ENCODE results near the gene HES1. TPM values are rescaled to one million over a fixed set of nuclear protein-coding genes. Genes with fewer than 3 reads are reported as not detected.
"Not testable (repeated sequence)": the region's sequence is repeated elsewhere in the genome, so short reads cannot be mapped to it uniquely, and the experiment has no call there.

The HES1 gene
- polyA plus RNA-seq, 10 donors: 17.2 to 37.7 (median 27.2) TPM

DNA sequence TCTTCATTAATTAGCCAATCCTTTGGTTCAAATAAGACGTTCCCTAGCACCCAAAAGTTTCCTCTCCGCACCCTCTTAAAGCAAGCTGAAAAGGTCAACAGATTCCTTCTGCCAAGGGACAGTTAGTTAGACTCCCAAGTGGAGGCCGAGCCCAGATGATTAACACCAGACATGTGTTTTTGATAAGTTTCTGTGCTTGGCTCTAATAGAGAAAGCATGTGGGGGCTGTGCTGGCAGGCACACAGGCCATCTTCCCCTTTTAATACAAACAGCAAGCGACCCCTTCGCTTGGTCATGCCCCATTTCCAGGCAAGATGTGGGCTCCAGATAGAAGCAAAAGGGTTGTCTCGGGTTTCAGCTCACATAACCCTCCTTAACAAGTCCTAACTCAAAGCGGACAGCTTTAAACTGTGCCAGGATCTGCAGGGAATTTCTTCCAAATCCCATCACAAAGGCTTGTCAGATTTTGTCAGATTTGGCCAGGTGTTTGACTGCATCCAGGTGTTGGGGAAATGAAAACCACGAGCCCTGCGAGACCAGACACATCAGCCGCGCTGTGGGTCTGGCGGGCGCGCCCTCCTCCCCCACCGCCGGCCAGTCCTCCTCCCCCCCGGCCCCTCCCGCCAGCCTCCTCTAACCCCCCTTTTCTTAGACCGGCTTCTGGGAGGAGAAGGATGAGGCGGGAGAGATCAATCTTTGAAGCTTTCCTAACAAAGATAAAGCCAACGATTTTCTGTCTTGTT is 3.3 kb downstream of the HES1 start:
- peak; percentile 68 to 92 (median 83) for DNase-seq

DNA sequence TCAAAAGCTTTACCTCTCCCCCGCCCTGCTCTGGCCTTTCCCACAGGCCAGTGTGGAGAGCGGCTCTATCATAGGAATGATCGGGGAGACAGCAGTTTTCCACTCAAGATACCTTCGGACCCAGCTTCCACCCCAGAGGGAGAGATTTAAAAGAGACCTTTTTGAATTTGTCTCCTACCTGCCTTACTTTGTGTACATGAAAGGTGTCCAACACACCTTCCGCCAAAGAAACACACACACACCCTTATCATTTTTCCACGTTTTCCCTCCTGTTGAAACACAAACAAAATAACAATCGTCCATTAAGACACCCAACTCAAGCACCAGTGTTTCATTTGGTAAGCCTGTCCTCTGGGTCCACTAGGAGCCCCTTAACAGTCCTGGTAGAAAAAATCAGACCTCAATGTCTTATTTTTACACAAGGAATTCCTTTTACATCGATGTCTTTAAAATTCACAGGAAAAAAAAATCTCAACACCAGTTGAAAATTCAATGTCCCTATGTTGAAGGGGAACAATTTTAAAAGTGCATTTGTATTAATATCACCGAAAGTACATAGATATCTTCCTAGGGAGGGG is 4.0 kb downstream of the HES1 start:
- peak in 1 of 3 donors; percentile 16 for DNase-seq

DNA sequence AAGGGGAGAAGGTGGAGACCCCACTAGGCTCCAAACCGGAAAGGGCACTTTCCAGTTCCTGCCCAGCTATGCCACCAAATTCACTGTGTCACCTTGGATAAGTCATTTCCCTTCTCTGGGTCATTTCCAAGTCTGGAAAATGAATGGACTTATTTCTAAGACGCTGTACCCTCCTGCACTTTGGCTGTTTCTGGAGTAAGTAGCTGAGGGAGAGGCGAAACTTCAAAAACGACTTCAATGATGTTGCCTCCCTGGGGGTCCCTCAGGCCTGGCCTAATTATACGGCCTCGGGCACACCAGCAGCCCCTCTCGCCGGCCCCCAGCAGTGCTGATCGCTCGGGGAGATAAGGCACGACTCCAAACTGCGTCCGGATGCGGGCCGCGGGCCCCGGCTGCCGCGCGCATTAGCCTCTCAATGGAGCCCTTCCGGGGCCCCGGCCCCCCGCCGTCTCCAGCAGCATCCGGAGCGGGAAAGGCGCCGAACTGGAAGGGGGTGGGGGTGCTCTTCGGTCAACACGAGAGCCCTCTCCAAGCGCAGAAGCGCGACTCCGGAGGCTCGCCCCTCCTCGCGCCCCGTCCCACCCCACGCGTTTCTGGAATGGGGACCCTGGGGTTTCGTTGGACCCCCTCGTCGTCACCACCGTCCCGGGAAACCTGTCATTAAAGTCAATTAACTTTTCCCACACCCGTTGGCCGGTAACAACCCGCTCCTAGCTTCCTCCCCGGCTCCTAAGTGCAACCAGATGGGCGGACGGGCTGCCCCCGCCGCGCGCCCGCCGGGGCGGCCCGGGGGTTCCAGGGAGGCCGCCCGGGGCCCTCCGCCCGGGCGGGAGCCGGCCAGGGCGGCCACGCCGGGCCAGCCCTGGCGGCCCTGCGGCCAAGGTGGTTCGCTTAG is 4.8 kb downstream of the HES1 start:
- DNase-seq: peak; percentile 77 to 95 (median 83)

DNA sequence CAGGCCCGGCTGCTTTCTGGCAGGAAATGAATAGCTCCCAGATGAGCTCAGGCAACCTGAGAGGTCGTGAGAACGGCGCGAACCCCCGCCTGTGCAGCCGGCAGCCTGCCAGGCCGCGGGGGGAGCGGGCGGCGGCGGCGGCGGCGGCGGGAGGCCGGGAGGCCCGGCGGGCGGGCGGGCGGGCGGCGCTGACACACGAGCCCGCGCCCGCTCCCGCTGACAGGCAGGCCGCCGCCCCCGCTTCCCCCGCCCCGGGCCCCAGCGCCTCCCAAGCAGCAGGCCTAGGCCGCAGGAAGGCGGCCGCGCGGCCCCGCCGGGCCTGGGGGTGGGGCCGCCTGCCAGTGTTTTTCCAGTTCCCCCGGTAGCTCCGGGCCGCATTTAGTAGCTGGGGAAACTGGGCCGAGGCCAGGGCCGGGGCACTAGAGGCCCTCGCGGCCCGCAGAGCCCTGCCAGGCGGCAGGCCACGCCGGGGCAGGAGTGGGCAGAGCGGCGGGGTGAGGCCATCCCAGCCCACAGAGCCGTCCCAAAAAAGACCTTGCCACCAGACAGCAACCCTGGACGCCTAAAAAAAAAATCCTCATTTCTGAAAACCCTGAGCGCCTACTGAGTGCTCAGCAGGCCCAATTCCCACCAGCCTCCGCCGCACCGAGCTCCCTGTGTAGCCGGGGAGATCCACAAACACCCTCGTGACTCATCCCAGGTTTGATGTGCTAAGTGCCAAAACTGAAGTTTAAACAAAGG is 5.6 kb downstream of the HES1 start:
- peak; percentile 86 to 92 (median 89) for DNase-seq

DNA sequence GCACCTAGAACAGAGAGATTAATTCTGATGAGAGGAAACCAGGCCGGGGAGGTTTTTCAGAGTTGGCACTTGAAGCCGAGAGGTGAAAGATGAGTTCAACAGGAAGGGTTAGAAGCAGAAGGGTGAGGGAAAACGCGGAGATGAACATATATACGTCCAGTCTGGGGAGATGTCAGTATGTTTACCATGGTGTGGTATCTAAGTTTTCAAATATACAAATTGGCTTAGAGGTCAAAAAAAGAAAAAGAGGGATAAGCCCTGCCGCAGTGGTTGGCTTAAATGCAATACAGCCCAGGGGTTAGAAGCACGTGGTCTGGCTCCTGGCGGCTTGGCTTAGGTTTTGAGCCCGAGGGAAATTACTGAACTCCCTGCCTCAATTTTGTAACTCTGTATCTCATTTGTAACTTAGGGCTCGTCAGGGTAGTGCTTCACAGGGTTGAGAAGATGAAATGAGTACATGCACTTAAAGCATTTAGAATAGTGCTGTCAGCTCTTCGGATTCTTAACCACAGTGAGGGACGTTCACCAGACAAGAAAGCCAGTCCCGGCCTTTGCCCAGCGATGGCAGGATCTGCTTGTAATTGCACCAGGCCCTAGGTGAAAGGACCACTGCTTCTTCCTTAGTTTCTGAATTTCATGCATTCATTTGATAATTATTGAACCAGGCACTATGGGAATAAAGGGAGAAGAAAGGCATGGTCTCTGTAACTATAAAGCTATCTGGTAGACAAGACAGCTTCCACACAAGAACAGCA is 6.4 kb downstream of the HES1 start:
- DNase-seq: peak; percentile 25 to 84 (median 64)

DNA sequence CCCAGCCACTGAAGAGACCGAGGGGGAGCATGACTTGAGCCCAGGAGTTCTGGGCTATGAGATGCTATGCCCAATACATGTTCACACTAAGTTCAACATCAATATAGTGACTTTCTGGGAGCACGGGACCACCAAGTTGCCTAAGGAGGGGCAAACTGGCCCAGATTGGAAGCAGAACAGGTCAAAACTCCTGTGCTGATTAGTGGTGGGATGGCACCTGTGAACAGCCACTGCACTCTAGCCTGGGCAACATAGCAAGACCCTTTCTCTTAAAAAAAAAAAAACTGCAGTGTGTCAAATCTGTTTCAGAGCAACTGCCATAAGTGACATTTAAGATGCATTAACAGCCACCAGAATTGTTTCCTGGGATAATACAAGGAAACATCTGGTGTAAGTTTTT is 9.8 kb downstream of the HES1 start:
- DNase-seq: no peak

DNA sequence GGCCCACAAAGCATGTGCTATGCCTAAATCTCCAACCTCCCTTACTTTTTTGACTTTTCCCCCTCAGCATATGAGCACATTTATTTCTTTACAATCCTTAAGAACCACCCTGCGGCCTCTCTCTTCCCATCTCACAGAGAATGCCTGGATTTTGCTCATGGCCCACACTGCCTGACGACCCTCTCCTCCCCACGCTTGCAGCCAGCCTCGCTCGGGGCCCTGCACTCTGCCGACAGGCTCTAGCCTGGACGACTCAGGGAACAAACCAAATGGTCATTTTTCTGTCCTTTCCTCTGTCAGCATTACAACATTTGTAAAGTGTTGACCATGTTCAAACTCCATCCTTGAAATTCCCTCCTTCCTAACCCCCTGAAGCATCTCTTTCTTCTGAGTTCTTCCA is 11.7 kb downstream of the HES1 start:
- no peak for DNase-seq

DNA sequence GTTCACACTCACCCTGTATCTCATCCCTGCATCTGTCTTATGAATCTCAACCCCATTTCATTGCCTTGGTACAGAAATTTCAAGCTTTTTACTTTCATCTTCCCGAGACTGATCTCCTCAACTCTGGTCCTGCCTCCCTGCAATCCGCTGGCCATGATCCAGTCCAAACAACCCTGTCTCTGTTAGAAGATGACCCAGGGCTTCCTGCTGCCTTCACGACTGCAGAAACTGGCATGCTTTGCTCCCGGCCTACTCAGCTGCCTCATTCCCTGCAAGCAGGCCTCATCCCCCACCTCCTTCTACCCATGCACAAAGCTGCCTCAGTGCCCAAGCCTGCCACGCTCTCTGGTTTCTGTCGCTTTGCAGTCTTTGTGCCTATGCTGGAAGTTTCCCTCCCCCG is 12.4 kb downstream of the HES1 start:
- no peak for DNase-seq

DNA sequence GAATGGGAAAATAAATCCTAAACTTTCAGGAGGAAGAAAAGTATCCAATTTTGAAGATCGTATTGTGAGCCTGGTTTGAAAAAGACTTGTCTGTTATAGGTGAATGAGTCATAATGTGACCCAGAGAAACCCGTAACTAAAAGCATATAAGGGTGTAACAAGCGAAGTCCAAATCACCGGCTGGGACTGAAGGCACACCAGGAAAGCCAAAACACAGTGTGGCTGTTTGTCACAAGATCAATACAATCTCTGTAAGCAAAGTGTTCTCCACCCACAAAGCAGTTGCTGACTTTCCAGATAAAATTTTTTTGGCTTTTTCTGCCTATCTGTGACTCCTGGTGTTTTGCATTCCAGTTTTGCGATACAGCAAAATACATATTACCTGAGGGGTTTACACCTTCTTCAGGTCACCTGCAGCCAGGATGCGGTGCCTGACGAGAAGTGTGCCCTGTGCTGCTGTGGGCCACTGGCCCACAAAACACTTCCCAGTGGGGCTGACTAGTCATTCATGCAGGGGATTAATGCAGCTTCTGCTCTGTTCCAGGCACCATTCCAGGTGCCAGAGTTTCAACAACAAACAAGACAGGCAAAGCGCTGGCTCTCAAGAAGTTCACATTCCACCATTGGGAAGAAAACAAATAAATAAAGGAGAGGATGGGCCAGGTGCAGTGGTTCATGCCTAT is 14.4 kb downstream of the HES1 start:
- DNase-seq: no peak

DNA sequence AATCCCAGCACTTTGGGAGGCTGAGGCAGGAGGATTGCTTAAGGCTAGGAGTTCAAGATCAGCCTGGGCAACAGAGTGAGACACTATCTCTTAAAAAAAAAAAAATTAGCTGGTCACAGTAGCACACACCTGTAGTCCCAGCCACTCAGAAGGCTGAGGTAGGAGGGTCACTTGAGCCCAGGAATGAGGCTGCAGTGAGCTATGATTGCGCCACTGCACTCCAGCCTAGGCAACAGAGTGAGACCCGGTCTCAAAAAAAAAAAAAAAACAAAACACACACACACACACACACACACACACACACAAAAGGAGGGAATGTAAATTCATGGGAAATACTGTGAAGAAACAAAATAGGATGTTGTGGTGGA is 15.0 kb downstream of the HES1 start:
- not testable (repeated sequence) for DNase-seq

DNA sequence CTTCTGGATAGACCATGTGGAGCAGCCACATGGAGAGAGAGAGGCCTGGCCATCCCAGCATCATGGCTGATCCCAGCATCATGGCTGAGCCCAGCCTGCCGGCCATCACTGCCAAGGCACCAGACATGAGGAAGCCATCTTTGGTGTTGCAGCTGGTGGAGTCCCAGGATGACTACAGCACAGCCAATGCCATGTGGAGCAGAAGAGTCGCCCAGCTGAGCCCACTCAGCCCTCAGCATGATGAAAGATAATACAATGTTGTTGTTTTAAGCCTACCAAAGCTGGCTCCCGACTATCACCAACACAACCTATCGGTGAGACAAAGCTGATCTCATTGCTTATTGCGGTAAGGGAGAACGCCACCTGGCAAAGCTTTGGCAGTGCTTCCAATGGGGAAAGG is 18.4 kb downstream of the HES1 start:
- no peak for DNase-seq

DNA sequence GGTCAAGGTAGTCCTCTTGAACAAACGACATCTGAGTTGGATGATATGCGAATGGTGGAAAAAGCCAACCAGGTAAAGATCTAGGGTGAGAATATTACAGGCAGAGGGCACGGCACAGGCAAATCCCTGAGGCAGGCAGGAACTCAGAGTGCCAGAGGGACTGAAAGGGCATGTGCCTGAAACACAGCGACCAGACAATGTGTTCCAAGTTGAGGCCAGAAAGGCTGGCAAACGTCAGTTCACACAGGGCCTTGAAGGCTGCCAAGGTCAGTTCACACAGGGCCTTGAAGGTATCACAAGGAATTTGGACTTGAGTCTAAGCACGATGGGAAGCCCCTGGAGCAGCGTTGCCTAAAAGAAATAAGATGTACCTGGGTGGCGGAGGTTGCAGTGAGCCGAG is 20.1 kb downstream of the HES1 start:
- no peak for DNase-seq

DNA sequence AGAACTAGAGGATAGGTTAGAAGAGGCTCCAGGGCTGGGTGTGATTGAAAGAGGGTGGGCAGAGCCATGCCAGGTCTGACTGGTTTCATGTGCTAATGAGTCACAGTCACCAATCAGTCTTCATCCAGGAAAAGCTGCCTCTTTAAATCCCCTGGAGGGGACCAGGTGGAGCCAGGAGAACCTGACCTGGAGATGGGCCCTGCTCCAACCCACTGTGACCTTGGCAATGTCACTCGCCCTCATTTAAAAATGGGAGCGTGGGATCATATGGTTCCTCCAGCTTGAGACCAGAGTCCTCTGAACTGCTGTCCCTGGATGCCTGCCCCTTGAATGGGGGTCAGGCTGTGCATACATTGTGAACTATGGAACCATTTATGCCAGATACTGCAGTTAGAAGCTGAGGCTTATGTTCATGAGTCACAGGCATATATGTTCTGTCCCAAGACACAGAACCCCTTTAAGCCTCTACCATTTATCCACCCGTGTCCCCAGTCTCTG is 23.0 kb downstream of the HES1 start:
- DNase-seq: no peak

DNA sequence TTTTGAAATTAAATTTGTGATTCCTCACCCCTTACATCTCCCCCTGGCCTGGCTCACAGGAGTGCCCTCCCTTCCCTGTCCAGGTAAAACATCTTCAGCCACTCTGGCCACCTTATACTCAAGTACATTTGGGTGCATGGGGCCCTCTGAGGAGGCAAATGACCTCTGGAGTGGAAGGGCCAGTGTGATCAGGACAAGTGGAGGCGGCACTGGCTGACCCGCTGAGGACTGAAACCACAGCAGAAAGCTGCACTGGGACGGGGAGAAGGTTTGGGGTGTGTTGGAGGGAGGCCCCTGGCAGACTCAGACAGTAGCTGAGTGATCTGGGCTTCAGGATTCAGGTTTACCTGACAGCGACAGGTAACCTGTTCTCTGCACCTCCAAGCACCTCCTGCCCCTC is 24.2 kb downstream of the HES1 start:
- DNase-seq: no peak

DNA sequence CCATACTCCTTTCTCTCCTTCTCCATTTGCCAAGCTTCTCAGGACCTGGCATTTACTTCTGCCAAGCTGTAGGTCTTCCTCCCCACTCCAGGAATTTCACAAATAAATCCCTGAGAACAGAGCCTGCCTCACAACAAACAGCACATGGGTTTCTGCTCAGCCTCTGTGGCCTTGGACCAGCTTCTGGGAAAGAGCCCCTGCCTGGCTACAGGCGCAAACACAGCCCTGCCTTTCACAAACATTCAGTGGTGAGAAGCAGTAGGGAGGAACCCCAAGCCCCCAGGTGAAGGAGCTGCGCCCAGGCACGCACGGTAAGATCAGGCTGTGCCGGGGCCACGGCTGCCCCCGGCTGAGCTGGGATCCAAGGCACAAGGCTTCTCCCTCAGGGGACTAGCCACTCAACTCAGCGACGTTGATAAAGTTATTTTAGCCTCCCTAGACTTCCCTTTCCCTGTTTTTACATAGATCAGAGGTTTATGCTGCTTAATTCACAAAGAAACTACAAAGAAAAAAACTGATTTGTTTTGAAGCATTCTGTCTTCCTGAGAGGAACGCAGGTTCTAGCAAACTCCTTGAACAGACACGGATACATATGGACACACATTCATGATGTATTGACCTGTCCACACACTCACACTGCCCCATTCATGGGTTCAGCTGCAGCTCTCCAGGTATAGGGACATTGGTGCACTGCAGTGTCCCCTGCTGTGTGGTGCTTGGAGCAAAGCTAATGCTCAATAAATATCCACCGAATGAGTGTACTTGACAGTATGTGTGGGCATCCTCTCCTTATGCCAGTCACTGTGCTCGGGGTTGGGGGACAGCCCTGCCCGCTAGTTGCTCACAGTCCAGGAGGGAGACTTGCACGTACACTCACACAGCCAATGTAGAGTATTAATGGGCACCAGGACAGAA is 25.4 kb downstream of the HES1 start:
- peak in 2 of 3 donors; percentile 36 to 45 for DNase-seq

DNA sequence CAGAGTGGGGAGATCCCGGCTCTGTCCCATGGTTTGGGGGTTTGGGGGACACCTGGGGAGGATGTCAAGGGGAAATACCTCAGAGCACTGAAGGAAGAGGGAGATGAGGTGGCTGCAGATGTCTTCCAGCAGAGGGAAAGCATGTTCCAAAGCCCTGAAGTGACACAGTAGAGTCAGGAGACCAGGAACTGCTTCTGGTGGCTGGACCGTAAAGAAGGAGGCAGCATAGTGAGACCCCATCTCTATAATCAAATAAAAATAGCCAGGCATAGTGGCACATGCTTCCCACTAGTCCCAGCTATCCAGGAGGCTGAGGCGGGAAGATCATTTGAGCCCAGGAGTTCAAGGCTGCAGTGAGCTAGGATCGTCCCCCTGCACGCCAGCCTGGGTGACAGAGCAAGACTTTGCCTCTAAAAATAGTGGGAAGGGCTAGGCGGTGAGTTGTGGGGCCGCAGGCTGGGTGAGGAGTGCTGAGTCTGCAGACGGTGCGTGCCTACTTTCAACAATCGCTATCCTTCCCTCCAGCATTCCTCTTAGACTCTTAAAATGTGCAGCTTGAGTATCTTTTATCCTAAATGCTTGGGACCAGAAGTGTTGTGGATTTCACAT is 26.2 kb downstream of the HES1 start:
- no peak for DNase-seq

DNA sequence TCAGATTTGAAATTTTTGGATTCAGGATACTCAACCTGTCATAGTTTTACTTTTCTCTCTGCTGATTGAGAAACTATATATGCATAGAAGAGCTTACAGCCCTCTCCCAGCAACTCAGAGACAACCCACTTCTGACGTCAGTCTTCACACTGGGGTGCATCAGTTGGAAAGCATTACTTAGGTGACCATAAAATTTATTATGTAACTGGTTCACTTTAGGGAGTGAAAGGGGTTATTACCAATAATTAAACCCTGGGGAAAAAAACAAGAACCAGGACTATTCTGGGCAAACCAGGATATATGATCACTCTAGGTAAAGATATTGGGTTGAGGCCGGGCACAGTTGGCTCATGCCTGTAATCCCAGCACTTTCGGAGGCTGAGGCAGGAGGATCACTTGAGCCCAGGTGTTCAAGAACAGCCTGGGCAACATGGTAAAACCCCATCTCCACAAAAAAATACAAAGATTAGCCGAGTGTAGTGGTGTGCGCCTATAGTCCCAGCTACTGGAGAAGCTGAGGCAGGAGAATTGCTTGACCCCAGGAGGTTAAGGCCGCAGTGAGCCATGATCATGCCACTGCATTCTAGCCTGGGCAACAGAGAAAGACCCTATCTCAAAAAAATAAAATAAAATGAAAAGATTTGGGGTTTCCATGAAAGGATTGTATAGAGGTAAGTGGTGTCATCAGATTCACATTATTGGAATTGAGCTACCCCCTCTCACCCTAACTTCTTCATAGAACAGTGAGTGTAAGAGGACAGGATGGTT is 27.1 kb downstream of the HES1 start:
- DNase-seq: no peak

DNA sequence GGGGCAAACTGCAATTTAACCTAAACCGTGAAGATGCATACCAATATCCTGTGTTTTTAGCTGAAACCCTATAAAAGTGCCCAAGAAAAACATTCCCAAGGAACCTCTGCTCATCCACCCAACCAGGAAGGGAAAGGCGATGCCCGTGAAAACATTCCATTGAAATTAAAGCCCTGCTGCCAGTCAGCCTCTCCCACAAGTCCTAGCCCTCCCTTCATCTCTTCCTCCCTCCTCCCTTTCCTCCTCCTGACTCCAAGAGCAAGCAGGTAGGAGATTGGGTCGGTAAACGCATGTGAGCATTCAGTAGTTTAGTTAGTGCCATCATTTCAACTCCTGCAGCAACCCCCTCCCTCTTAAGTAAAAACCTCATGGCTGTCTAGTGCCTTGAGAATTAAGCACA is 27.7 kb downstream of the HES1 start:
- DNase-seq: no peak

Measured in muscle of back (tissue), 11 donors.